CD4-positive, alpha-beta T cell treated with Interleukin-17A for 1 hour (primary cell): Measurements from ENCODE around the gene ZNF561.
"Not testable (repeated sequence)": the region's sequence is repeated elsewhere in the genome, so short reads cannot be mapped to it uniquely, and the experiment has no call there.

ENCODE experiments used
- DNase-seq: peaks from one replicate; pipeline ENCODE4 v3.0.0-alpha.2; 2020

Gene ZNF561

GRCh38 chr19:9621156-9622037, at the start of gene ZNF561:
Gene ZNF561, minus strand, starts transcription at chr19:9621232. Its CDS starts 1,776 bp downstream, at chr19:9619456.
- DNase-seq, result peak; percentile 91

- no peak for DNase-seq
These were observed 47.5 kb upstream of the ZNF561 start for GRCh38 chr19:9668544-9668943.

- no peak for DNase-seq
These were observed 46.9 kb upstream of the ZNF561 start for GRCh38 chr19:9667898-9668297.

- DNase-seq, result no peak
These were observed 37.7 kb upstream of the ZNF561 start for GRCh38 chr19:9658769-9659168.

GRCh38 chr19:9653066-9653555, 32.1 kb upstream of the ZNF561 start:
- DNase-seq, result not testable (repeated sequence)

GRCh38 chr19:9651464-9651863, 30.4 kb upstream of the ZNF561 start:
- DNase-seq, result not testable (repeated sequence)

GRCh38 chr19:9650345-9650744, 29.3 kb upstream of the ZNF561 start:
- no peak for DNase-seq

GRCh38 chr19:9645472-9645871, 24.4 kb upstream of the ZNF561 start:
- peak; percentile 8 for DNase-seq

- DNase-seq, result no peak
These were observed 23.4 kb upstream of the ZNF561 start for GRCh38 chr19:9644472-9644871.

GRCh38 chr19:9641810-9642209, 20.8 kb upstream of the ZNF561 start:
- DNase-seq, result no peak

GRCh38 chr19:9640956-9641355, 19.9 kb upstream of the ZNF561 start:
- DNase-seq, result no peak

- DNase-seq, result no peak
These were observed 15.0 kb upstream of the ZNF561 start for GRCh38 chr19:9636018-9636417.

GRCh38 chr19:9627856-9628255, 6.8 kb upstream of the ZNF561 start:
- DNase-seq, result no peak

- no peak for DNase-seq
These were observed 1.5 kb upstream of the ZNF561 start for GRCh38 chr19:9622531-9622930.

GRCh38 chr19:9620842-9621155, 233 bp downstream of the ZNF561 start:
- no peak for DNase-seq

- no peak for DNase-seq
These were observed 5.2 kb downstream of the ZNF561 start for GRCh38 chr19:9615844-9616243.

GRCh38 chr19:9610484-9611113, 10.4 kb downstream of the ZNF561 start:
- no peak for DNase-seq

GRCh38 chr19:9608912-9609311, 12.1 kb downstream of the ZNF561 start:
- no peak for DNase-seq

GRCh38 chr19:9597027-9597426, 24.0 kb downstream of the ZNF561 start:
- no peak for DNase-seq

- DNase-seq, result peak; percentile 85
These were observed 34.3 kb downstream of the ZNF561 start for GRCh38 chr19:9586764-9587163.

- DNase-seq, result peak; percentile 85
These were observed 36.8 kb downstream of the ZNF561 start, which contains the start of gene ZNF121 for GRCh38 chr19:9584073-9584833. Gene ZNF121, minus strand, starts transcription at chr19:9584504. Its CDS starts 16,407 bp downstream, at chr19:9568097.

- not testable (repeated sequence) for DNase-seq
These were observed 38.8 kb downstream of the ZNF561 start for GRCh38 chr19:9582081-9582725.

GRCh38 chr19:9580728-9581127, 40.3 kb downstream of the ZNF561 start:
- no peak for DNase-seq
